GM21737 (cell line): ENCODE data around the gene KLF16.

Experiments
- ATAC-seq: cut with Tn5 transposase; IDR thresholded peaks from one replicate; pipeline ENCODE4 v1.9.1; 2021; ENCODE audit warnings: mild to moderate bottlenecking, moderate library complexity; ENCODE audit not compliant: unreplicated experiment

The KLF16 gene

GRCh38 chr19:1845125-1845515 is 18.3 kb downstream of the KLF16 start:
- ATAC-seq, result no peak

GRCh38 chr19:1844513-1845124 is 18.8 kb downstream of the KLF16 start:
- ATAC-seq, result no peak

- no peak for ATAC-seq
These were observed 19.6 kb downstream of the KLF16 start for GRCh38 chr19:1843646-1844394.

- no peak for ATAC-seq
These were observed 20.3 kb downstream of the KLF16 start for GRCh38 chr19:1843116-1843515.

- ATAC-seq, result no peak
These were observed 22.0 kb downstream of the KLF16 start for GRCh38 chr19:1841209-1841924.

- no peak for ATAC-seq
These were observed 22.8 kb downstream of the KLF16 start for GRCh38 chr19:1840541-1841115.

GRCh38 chr19:1839658-1840540 is 23.5 kb downstream of the KLF16 start:
- ATAC-seq, result no peak

GRCh38 chr19:1837625-1838105 is 25.7 kb downstream of the KLF16 start:
- ATAC-seq, result no peak

- ATAC-seq, result no peak
These were observed 26.2 kb downstream of the KLF16 start for GRCh38 chr19:1837222-1837565.

- no peak for ATAC-seq
These were observed 26.7 kb downstream of the KLF16 start for GRCh38 chr19:1836458-1837221.

- no peak for ATAC-seq
These were observed 29.8 kb downstream of the KLF16 start for GRCh38 chr19:1833540-1833939.

- no peak for ATAC-seq
These were observed 31.2 kb downstream of the KLF16 start for GRCh38 chr19:1832046-1832663.

GRCh38 chr19:1830978-1831377 is 32.4 kb downstream of the KLF16 start:
- ATAC-seq, result no peak

GRCh38 chr19:1830568-1830967 is 32.8 kb downstream of the KLF16 start:
- no peak for ATAC-seq

GRCh38 chr19:1829958-1830357 is 33.4 kb downstream of the KLF16 start:
- ATAC-seq, result no peak

GRCh38 chr19:1828279-1829238 is 34.8 kb downstream of the KLF16 start:
- no peak for ATAC-seq

GRCh38 chr19:1827566-1828278 is 35.7 kb downstream of the KLF16 start:
- no peak for ATAC-seq
